Heart right ventricle (tissue), 16 donors: ENCODE results near the gene ARAF. TPM values are rescaled to one million over a fixed set of nuclear protein-coding genes. Genes with fewer than 3 reads are reported as not detected.

Experiments
- ATAC-seq, 8 donors: fragments of 200-7000 bp; cut with Tn5 transposase; one replicate each; pipeline ENCODE4 v1.9.1; 2020; ENCODE audit warnings: mild to moderate bottlenecking in 8 of 8, moderate library complexity in 8 of 8, moderate number of reproducible peaks in 1 of 8
- DNase-seq, 2 donors: peaks; one replicate each; pipeline ENCODE4 v3.0.0-alpha.2; 2020
- H3K27ac ChIP-seq, 10 donors: fragments of 200-600 bp; sonication (generic) in 2 of 10; one replicate each; pipeline versions ENCODE4 v1.5.0 to v1.8.0; 2020 to 2022; ENCODE audit warnings: mild to moderate bottlenecking in 3 of 10
- H3K27me3 ChIP-seq, 7 donors: fragments of 200-600 bp; one replicate each; pipeline ENCODE4 v1.8.0; 2021 to 2022; ENCODE audit warnings: mild to moderate bottlenecking in 2 of 7
- H3K36me3 ChIP-seq, 9 donors: fragments of 200-600 bp; sonication (generic) in 1 of 9; one replicate each; pipeline versions ENCODE4 v1.5.0 to v1.8.0; 2020 to 2022; ENCODE audit warnings: mild to moderate bottlenecking in 2 of 9
- H3K4me1 ChIP-seq, 9 donors: fragments of 200-600 bp; sonication (generic) in 1 of 9; one replicate each; pipeline versions ENCODE4 v1.5.0 to v1.8.0; 2020 to 2022; ENCODE audit warnings: mild to moderate bottlenecking in 4 of 9
- H3K4me3 ChIP-seq, 10 donors: fragments of 200-600 bp; sonication (generic) in 2 of 10; one replicate each; pipeline versions ENCODE4 v1.5.0 to v1.8.0; 2020 to 2022; ENCODE audit warnings: mild to moderate bottlenecking in 7 of 10, moderate library complexity in 2 of 10
- H3K9me3 ChIP-seq, 11 donors: fragments of 200-600 bp in 10 of 11; sonication (generic) in 2 of 11; one replicate each; pipeline versions ENCODE4 v1.5.0 to v1.8.0; 2013 to 2022; ENCODE audit warnings: mild to moderate bottlenecking in 2 of 11, control low read depth in 1 of 11, moderate library complexity in 1 of 11
- WGBS, 2 donors: extraction: QIAGEN DNeasy Blood & Tissue Kit; methylation state at CpG; one replicate each; pipeline ENCODE4 v1.1.7; 2013; ENCODE audit warnings: inconsistent platforms in 1 of 2; 5-methylcytosine and 5-hydroxymethylcytosine counted together
- intact Hi-C, 10 donors: fragments of 100-400 bp; cut with DNase I; formaldehyde crosslinking; loops; one replicate each; pipeline versions ENCODE4 v1.11.1 to v1.14.2; 2022
- polyA plus RNA-seq, 2 donors: library from polyadenylated mRNA; stranded (reverse); fragments of 200-250 nt; gene quantifications; one replicate each; pipeline ENCODE4 v1.2.3, GENCODE V29; 2013
- total RNA-seq, 10 donors: library from RNA; stranded (reverse); fragmentation: NEBNext Ultra II Directional in 3 of 10; extraction: Animal tissue kit (Norgen Biotek cat#: 25700) in 3 of 10; gene quantifications; one replicate each; pipeline versions ENCODE4 v1.2.1 to v1.2.4, GENCODE V29; 2021 to 2023
- TF ChIP-seq, protein P1 (sequence below), 9 donors: fragments of 200-600 bp; sonication (generic) in 2 of 9; IDR thresholded peaks; one replicate each; pipeline versions ENCODE4 v1.5.0 to v1.8.0; 2021 to 2022; ENCODE audit warnings: antibody characterized with exemption in 9 of 9, mild to moderate bottlenecking in 5 of 9, moderate library complexity in 1 of 9
- donor health status: Arrhythmogenic right ventricular cardiomyopathy.
- donor health status: ischemic (EF 13 %, LVEDD 7.1; RV severe dilation, severe dysfunction).
- donor health status: healthy with polysubstance abuse.
- donor health status: DM: no; HTN: yes; CAD: no.
- donor health status: DM: no; HTN: no; CAD: no.
- donor health status: ischemic (EF 25% LVEDD 6.9; RV normal size, moderate dysfunction).
- donor health status: ischemic (EF 25% LVEDD 5.7; RV mildly dilated, moderate dysfunction).
- donor health status: healthy.
- donor health status: DM: yes; HTN: yes; CAD: no.
- donor health status: Ischemic cardiomyopathy.
- donor health status: ischemic (EF 35%, LVEDD 5.7; RV mildly dilated, moderate dysfunction).
- donor health status: nonischemic (EF 11% LVEDD 7.7; RV severe dilation, severe dysfunction).
- donor health status: DM: yes; HTN: yes; CAD: no.
- donor health status: PGD.
- donor health status: ischemic (EF 29% LVEDD 5.4; RV normal size, mild dysfunction).
- donor health status: nonischemic (EF 23%, LVEDD 6.1; RV moderate dilation, normal function).

Gene ARAF
- total and polyA plus RNA-seq, 12 donors: 45.2 to 93.1 (median 77.3) TPM

GRCh38 chrX:47566841-47567240 is 5.8 kb downstream of the ARAF start:
- H3K4me1 ChIP-seq: peaks cover 0 to 27% (median 10%) of the 10 kb centered on the region in 9 donors
- DNase-seq: no peak
- WGBS, 2 donors: 68 to 75% methylated on average over 10 to 11 of the region's 11 CpGs
- no peak for ATAC-seq
- no peak overlapping the region for H3K4me3 ChIP-seq
- no peaks in the 10 kb centered on the region for H3K27me3 ChIP-seq
- no peak overlapping the region for H3K27ac ChIP-seq
- H3K36me3 ChIP-seq: peaks cover 0 to 90% (median 12%) of the 10 kb centered on the region in 9 donors
- intact Hi-C loops: loop anchor here in 5 of 10 donors (10.0 kb wide), 2 partner anchors 78 to 458 kb away; no protein-coding TSS in a partner anchor
- no peaks in the 10 kb centered on the region for H3K9me3 ChIP-seq
- TF ChIP-seq, protein P1, sequence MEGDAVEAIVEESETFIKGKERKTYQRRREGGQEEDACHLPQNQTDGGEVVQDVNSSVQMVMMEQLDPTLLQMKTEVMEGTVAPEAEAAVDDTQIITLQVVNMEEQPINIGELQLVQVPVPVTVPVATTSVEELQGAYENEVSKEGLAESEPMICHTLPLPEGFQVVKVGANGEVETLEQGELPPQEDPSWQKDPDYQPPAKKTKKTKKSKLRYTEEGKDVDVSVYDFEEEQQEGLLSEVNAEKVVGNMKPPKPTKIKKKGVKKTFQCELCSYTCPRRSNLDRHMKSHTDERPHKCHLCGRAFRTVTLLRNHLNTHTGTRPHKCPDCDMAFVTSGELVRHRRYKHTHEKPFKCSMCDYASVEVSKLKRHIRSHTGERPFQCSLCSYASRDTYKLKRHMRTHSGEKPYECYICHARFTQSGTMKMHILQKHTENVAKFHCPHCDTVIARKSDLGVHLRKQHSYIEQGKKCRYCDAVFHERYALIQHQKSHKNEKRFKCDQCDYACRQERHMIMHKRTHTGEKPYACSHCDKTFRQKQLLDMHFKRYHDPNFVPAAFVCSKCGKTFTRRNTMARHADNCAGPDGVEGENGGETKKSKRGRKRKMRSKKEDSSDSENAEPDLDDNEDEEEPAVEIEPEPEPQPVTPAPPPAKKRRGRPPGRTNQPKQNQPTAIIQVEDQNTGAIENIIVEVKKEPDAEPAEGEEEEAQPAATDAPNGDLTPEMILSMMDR (IDR thresholded peaks at IDR 0.05): no peak

GRCh38 chrX:47568656-47569295 is 7.8 kb downstream of the ARAF start:
- Histone ChIP-seq H3K27me3 (peaks cover 0 to 9% (median 0%) of the 10 kb centered on the region in 7 donors), H3K9me3 (no peaks in the 10 kb centered on the region), H3K36me3 (peaks cover 0 to 81% (median 9%) of the 10 kb centered on the region in 9 donors), H3K4me1 (peaks cover 0 to 12% (median 4%) of the 10 kb centered on the region in 9 donors), H3K4me3 (no peak overlapping the region), H3K27ac (no peak overlapping the region)
- ATAC-seq: no peak
- TF ChIP-seq, protein P1 (IDR thresholded peaks at IDR 0.05): peak in 7 of 9 donors; percentile 20 to 47 (median 34)
- WGBS, 2 donors: 87 to 91% methylated on average over 13 of the region's 13 CpGs
- intact Hi-C loops: loop anchor here in 5 of 10 donors (10.0 kb wide), 2 partner anchors 76 to 456 kb away; no protein-coding TSS in a partner anchor
- DNase-seq: no peak

- WGBS, 2 donors: 90 to 94% methylated on average over 8 of the region's 8 CpGs
- Histone ChIP-seq H3K36me3 (peaks cover 0 to 61% (median 9%) of the 10 kb centered on the region in 9 donors), H3K4me1 (peaks cover 0 to 16% (median 4%) of the 10 kb centered on the region in 9 donors), H3K27me3 (peaks cover 0 to 22% (median 0%) of the 10 kb centered on the region in 7 donors), H3K4me3 (no peak overlapping the region), H3K27ac (no peak overlapping the region), H3K9me3 (no peaks in the 10 kb centered on the region)
- TF ChIP-seq, protein P1 (IDR thresholded peaks at IDR 0.05): no peak
- no peak for ATAC-seq
- intact Hi-C loops: loop anchor here in 1 of 10 donors (10.0 kb wide), 1 partner anchor 74 kb away; no protein-coding TSS in a partner anchor
- no peak for DNase-seq
These were observed 9.8 kb downstream of the ARAF start for GRCh38 chrX:47570794-47571193.

GRCh38 chrX:47571215-47571614 is 10.2 kb downstream of the ARAF start:
- peaks cover 0 to 22% (median 0%) of the 10 kb centered on the region in 7 donors for H3K27me3 ChIP-seq
- H3K9me3 ChIP-seq: no peaks in the 10 kb centered on the region
- intact Hi-C loops: loop anchor here in 1 of 10 donors (10.0 kb wide), 1 partner anchor 74 kb away; no protein-coding TSS in a partner anchor
- no peak overlapping the region for H3K27ac ChIP-seq
- 89 to 97% methylated on average over 3 to 11 of the region's 11 CpGs for WGBS, 2 donors
- peaks cover 0 to 16% (median 4%) of the 10 kb centered on the region in 9 donors for H3K4me1 ChIP-seq
- no peak for DNase-seq
- peaks cover 0 to 59% (median 9%) of the 10 kb centered on the region in 9 donors for H3K36me3 ChIP-seq
- ATAC-seq: no peak
- H3K4me3 ChIP-seq: no peak overlapping the region
- TF ChIP-seq, protein P1 (IDR thresholded peaks at IDR 0.05): no peak
